Effector memory CD4-positive, alpha-beta T cell (primary cell): ENCODE data around the gene ZNF606.

Source experiments
- DNase-seq, 3 donors: peaks; one replicate each; pipeline ENCODE4 v3.0.0-alpha.2; 2020
- H3K27ac ChIP-seq: 2 replicates; pipeline ENCODE4 v1.7.0; 2013; ENCODE audit warnings: mild to moderate bottlenecking, low read length, moderate library complexity; ENCODE audit not compliant: insufficient read depth, poor library complexity, severe bottlenecking
- H3K27me3 ChIP-seq: replicated peaks from 2 replicates; pipeline ENCODE4 v1.7.0; 2013; ENCODE audit warnings: mild to moderate bottlenecking, low read length; ENCODE audit not compliant: insufficient read depth, control insufficient read depth, poor library complexity, severe bottlenecking
- H3K36me3 ChIP-seq: 2 replicates; pipeline ENCODE4 v1.7.0; 2013; ENCODE audit warnings: mild to moderate bottlenecking, low read length, moderate library complexity; ENCODE audit not compliant: control insufficient read depth, insufficient read depth
- H3K4me1 ChIP-seq: 2 replicates; pipeline ENCODE4 v1.7.0; 2013; ENCODE audit warnings: low read length, mild to moderate bottlenecking; ENCODE audit not compliant: control insufficient read depth, insufficient read depth, poor library complexity, severe bottlenecking
- H3K4me3 ChIP-seq: 2 replicates; pipeline ENCODE4 v1.7.0; 2013; ENCODE audit warnings: low read length, low read depth, mild to moderate bottlenecking; ENCODE audit not compliant: insufficient read depth, poor library complexity, severe bottlenecking
- H3K9me3 ChIP-seq: 2 replicates; pipeline ENCODE4 v1.7.0; 2013; ENCODE audit warnings: mild to moderate bottlenecking, low read length, moderate library complexity; ENCODE audit not compliant: control insufficient read depth

ZNF606 gene

GRCh38 chr19:57974434-57974833 lies 28.2 kb downstream of the ZNF606 start, which contains the start of gene C19orf18:
Gene C19orf18 (minus strand): TSS chr19:57974534. CDS start chr19:57974432, 102 bp downstream.
- Histone ChIP-seq H3K27me3 (no peaks in the 10 kb centered on the region), H3K36me3 (peaks cover 3% of the 10 kb centered on the region), H3K9me3 (peaks cover 67% of the 10 kb centered on the region), H3K4me1 (no peaks in the 10 kb centered on the region), H3K4me3 (no peak within 1 kb of the TSS), H3K27ac (no peak within 1 kb of the TSS)
- DNase-seq, result no peak

- H3K9me3 ChIP-seq, result peaks cover 15% of the 10 kb centered on the region
Observed at GRCh38 chr19:57964761-57965160, 37.9 kb downstream of the ZNF606 start.

GRCh38 chr19:57961785-57962184 lies 40.8 kb downstream of the ZNF606 start:
- Histone ChIP-seq H3K4me1 (no peaks in the 10 kb centered on the region), H3K36me3 (no peaks in the 10 kb centered on the region), H3K9me3 (peaks cover 6% of the 10 kb centered on the region), H3K4me3 (no peak overlapping the region), H3K27ac (no peak overlapping the region), H3K27me3 (no peaks in the 10 kb centered on the region)
- no peak for DNase-seq

More at GRCh38 chr19:57964761-57965160, 37.9 kb downstream of the ZNF606 start:
- no peaks in the 10 kb centered on the region for H3K4me1 ChIP-seq
- H3K27me3 ChIP-seq, result no peaks in the 10 kb centered on the region
- no peaks in the 10 kb centered on the region for H3K36me3 ChIP-seq
- no peak overlapping the region for H3K27ac ChIP-seq
- DNase-seq, result no peak
- no peak overlapping the region for H3K4me3 ChIP-seq

- H3K4me3 ChIP-seq, result no peak overlapping the region
- no peaks in the 10 kb centered on the region for H3K27me3 ChIP-seq
- DNase-seq, result no peak
- no peak overlapping the region for H3K27ac ChIP-seq
- no peaks in the 10 kb centered on the region for H3K9me3 ChIP-seq
- no peaks in the 10 kb centered on the region for H3K4me1 ChIP-seq
- no peaks in the 10 kb centered on the region for H3K36me3 ChIP-seq
Observed at GRCh38 chr19:57954996-57955395, 47.6 kb downstream of the ZNF606 start.

GRCh38 chr19:57949702-57950101 lies 52.9 kb downstream of the ZNF606 start:
- Histone ChIP-seq H3K4me3 (no peak overlapping the region), H3K27me3 (no peaks in the 10 kb centered on the region), H3K36me3 (no peaks in the 10 kb centered on the region), H3K9me3 (peaks cover 6% of the 10 kb centered on the region), H3K27ac (no peak overlapping the region), H3K4me1 (no peaks in the 10 kb centered on the region)
- DNase-seq, result no peak

GRCh38 chr19:57949296-57949695 lies 53.3 kb downstream of the ZNF606 start:
- DNase-seq, result no peak
- no peaks in the 10 kb centered on the region for H3K27me3 ChIP-seq
- H3K36me3 ChIP-seq, result no peaks in the 10 kb centered on the region
- H3K4me3 ChIP-seq, result no peak overlapping the region
- no peaks in the 10 kb centered on the region for H3K4me1 ChIP-seq
- peaks cover 7% of the 10 kb centered on the region for H3K9me3 ChIP-seq
- H3K27ac ChIP-seq, result no peak overlapping the region

- Histone ChIP-seq H3K27ac (peak within 1 kb of the TSS; percentile 64), H3K36me3 (peaks cover 16% of the 10 kb centered on the region), H3K4me3 (peak within 1 kb of the TSS; percentile 86), H3K9me3 (peaks cover 24% of the 10 kb centered on the region), H3K27me3 (no peaks in the 10 kb centered on the region), H3K4me1 (no peaks in the 10 kb centered on the region)
- peak; percentile 67 to 78 (median 76) for DNase-seq
Observed at GRCh38 chr19:57947419-57948134, 55.0 kb downstream of the ZNF606 start, which contains the start of gene ZNF256. Gene ZNF256 (minus strand): TSS chr19:57947706. CDS start chr19:57947474, 232 bp downstream.

GRCh38 chr19:57947088-57947418 lies 55.6 kb downstream of the ZNF606 start:
- Histone ChIP-seq H3K4me3 (peak overlapping the region; percentile 86), H3K27me3 (no peaks in the 10 kb centered on the region), H3K9me3 (peaks cover 29% of the 10 kb centered on the region), H3K36me3 (peaks cover 21% of the 10 kb centered on the region), H3K4me1 (no peaks in the 10 kb centered on the region), H3K27ac (peak overlapping the region; percentile 64)
- no peak for DNase-seq

- Histone ChIP-seq H3K4me3 (peak overlapping the region; percentile 86), H3K9me3 (peaks cover 34% of the 10 kb centered on the region), H3K27ac (no peak overlapping the region), H3K27me3 (no peaks in the 10 kb centered on the region), H3K36me3 (peaks cover 29% of the 10 kb centered on the region), H3K4me1 (no peaks in the 10 kb centered on the region)
- DNase-seq, result no peak
Observed at GRCh38 chr19:57946316-57946715, 56.3 kb downstream of the ZNF606 start.

- DNase-seq, result no peak
- no peak overlapping the region for H3K4me3 ChIP-seq
- peaks cover 49% of the 10 kb centered on the region for H3K36me3 ChIP-seq
- no peak overlapping the region for H3K27ac ChIP-seq
- H3K27me3 ChIP-seq, result no peaks in the 10 kb centered on the region
- no peaks in the 10 kb centered on the region for H3K4me1 ChIP-seq
- H3K9me3 ChIP-seq, result peaks cover 51% of the 10 kb centered on the region
Observed at GRCh38 chr19:57941593-57941992, 61.0 kb downstream of the ZNF606 start.
